Measurements from ENCODE around the gene ZDHHC11B.
"Not testable (repeated sequence)": the region's sequence is repeated elsewhere in the genome, so short reads cannot be mapped to it uniquely, and the experiment has no call there.

ZDHHC11B gene

GRCh38 chr5:766666-767431 lies 17.7 kb downstream of the ZDHHC11B start:
- DNase-seq (ENCODE audit: low spot score): no peak

- DNase-seq (ENCODE audit: low spot score): no peak
Observed at GRCh38 chr5:765948-766631, 18.4 kb downstream of the ZDHHC11B start.

GRCh38 chr5:763998-764781 lies 20.3 kb downstream of the ZDHHC11B start:
- DNase-seq (ENCODE audit: low spot score): no peak

GRCh38 chr5:763397-763796 lies 21.1 kb downstream of the ZDHHC11B start:
- no peak for DNase-seq (ENCODE audit: low spot score)

GRCh38 chr5:762996-763395 lies 21.5 kb downstream of the ZDHHC11B start:
- not testable (repeated sequence) for DNase-seq (ENCODE audit: low spot score)

GRCh38 chr5:761854-762710 lies 22.4 kb downstream of the ZDHHC11B start:
- peak; percentile 71 for DNase-seq (ENCODE audit: low spot score)

GRCh38 chr5:761059-761771 lies 23.3 kb downstream of the ZDHHC11B start:
- no peak for DNase-seq (ENCODE audit: low spot score)

GRCh38 chr5:760363-761058 lies 24.0 kb downstream of the ZDHHC11B start:
- DNase-seq (ENCODE audit: low spot score): no peak

GRCh38 chr5:759781-760362 lies 24.7 kb downstream of the ZDHHC11B start:
- DNase-seq (ENCODE audit: low spot score): no peak

GRCh38 chr5:759111-759751 lies 25.3 kb downstream of the ZDHHC11B start:
- no peak for DNase-seq (ENCODE audit: low spot score)

- DNase-seq (ENCODE audit: low spot score): no peak
Observed at GRCh38 chr5:758698-759053, 25.9 kb downstream of the ZDHHC11B start.

- peak; percentile 17 for DNase-seq (ENCODE audit: low spot score)
Observed at GRCh38 chr5:757931-758697, 26.4 kb downstream of the ZDHHC11B start.

- no peak for DNase-seq (ENCODE audit: low spot score)
Observed at GRCh38 chr5:757346-757930, 27.1 kb downstream of the ZDHHC11B start.

GRCh38 chr5:756865-757345 lies 27.6 kb downstream of the ZDHHC11B start:
- DNase-seq (ENCODE audit: low spot score): no peak

- DNase-seq (ENCODE audit: low spot score): no peak
Observed at GRCh38 chr5:756171-756570, 28.4 kb downstream of the ZDHHC11B start.

- not testable (repeated sequence) for DNase-seq (ENCODE audit: low spot score)
Observed at GRCh38 chr5:754143-754632, 30.3 kb downstream of the ZDHHC11B start.

GRCh38 chr5:753567-754142 lies 30.9 kb downstream of the ZDHHC11B start:
- DNase-seq (ENCODE audit: low spot score): not testable (repeated sequence)

All from pons (tissue), 1 donor.